GM21367 (cell line): ENCODE data around the gene MCF2L.
"Not testable (repeated sequence)": the region's sequence is repeated elsewhere in the genome, so short reads cannot be mapped to it uniquely, and the experiment has no call there.

ENCODE experiments used
- ATAC-seq: cut with Tn5 transposase; IDR thresholded peaks from one replicate; pipeline ENCODE4 v1.9.1; 2021; ENCODE audit not compliant: unreplicated experiment

MCF2L gene

GRCh38 chr13:113109151-113110047 is 140.4 kb downstream of the MCF2L start:
- ATAC-seq: no peak

- ATAC-seq: no peak
Measured at GRCh38 chr13:113110048-113110851, 141.2 kb downstream of the MCF2L start.

GRCh38 chr13:113110852-113111315 is 141.9 kb downstream of the MCF2L start:
- no peak for ATAC-seq

DNA sequence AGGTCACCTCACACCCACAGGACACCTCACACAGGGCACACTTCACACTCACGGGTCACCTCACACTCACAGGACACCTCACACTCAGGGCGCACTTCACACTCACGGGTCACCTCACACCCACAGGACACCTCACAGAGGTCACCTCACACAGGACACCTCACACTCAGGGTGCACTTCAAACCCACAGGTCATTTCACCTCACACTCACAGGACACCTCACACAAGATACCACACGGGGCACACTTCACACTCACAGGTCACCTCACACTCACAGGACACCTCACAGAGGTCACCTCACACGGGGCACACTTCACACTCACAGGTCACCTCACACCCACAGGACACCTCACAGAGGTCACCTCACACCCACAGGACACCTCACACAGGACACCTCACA is 142.8 kb downstream of the MCF2L start:
- ATAC-seq: not testable (repeated sequence)

- not testable (repeated sequence) for ATAC-seq
Measured at GRCh38 chr13:113112475-113112874, 143.5 kb downstream of the MCF2L start.

GRCh38 chr13:113112893-113113845 is 144.2 kb downstream of the MCF2L start:
- no peak for ATAC-seq

GRCh38 chr13:113113846-113114271 is 144.8 kb downstream of the MCF2L start:
- no peak for ATAC-seq

GRCh38 chr13:113114511-113115362 is 145.7 kb downstream of the MCF2L start:
- no peak for ATAC-seq

DNA sequence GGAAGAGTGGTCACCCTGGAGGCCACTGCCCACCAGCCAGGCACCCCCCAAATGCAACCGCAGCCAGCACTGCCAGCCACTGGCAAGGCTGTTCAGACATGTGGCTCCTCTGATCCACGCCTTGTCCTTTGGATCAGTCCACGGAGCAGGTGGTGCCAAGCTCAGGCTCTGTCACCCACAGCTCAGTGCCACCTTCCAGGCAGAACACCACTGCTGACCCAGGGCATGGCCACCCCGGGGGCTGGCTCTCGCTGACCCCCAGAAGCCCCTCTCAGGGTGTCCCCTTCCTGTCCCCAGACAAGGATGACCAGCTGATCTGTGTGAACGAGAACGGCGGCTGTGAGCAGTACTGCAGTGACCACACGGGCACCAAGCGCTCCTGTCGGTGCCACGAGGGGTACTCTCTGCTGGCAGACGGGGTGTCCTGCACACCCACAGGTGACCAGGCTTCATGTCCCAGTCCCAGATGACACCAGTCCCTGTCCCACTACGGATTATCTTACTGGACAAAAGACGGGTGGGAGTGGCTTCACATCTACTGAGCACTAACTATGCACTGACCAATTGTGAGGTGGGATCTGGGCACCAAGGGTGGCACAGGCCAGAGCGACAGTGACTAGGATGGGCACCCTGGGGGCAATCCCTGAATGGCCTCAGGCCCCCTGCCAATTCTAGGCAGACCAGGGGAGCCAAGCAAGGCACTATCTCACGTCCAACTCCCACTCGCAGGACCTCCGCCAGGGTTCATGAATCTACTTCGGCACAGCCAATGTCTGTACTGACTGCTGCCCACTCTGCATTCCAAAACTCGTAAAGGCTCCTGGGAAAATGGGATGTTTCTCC is 146.6 kb downstream of the MCF2L start:
- no peak for ATAC-seq

DNA sequence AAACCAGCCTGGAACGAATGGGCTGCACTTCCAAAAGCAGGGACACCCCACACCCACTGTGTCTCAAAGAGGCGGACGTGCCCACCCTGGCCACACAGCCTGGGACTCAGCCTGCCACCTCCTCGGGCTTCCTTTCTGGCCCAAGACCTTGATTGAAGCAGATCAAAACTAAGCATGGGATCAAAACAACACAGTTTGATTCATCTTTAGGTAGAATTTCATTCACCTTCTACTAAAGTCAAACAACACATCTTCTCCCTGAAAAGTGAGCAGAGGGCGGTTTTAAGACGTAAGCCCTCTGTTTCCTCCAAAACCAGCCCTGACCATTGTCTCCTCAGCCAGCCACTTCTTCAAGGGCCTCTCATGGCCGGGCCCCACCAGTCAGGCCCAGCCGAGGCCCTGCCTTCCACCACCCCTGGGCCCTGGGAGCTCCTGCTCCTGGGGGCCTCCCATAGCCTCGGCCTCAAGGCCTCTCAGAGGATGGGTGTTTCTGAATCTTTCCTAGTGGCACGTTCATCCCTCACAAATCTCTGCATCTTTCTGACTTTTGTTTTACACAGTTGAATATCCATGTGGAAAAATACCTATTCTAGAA is 147.3 kb downstream of the MCF2L start:
- ATAC-seq: no peak

GRCh38 chr13:113116871-113117271 is 147.9 kb downstream of the MCF2L start:
- no peak for ATAC-seq

GRCh38 chr13:113117335-113117872 is 148.4 kb downstream of the MCF2L start:
- ATAC-seq: no peak

DNA sequence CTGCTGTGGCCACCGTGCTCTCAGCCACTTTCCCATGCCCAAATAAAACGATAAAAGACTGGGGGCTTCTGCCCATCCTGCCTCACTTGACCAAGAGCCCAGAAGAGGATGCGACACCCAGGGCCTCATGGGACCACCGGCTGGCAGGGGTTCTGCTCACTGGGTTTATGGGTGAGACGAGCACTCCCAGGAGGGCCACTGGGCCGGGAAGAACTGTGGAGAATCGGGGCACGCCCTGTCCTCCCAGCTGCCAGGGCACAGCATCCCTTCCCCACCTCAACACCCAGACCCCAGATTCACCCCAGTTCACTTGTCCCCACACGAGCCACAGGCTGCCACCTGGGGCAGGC is 148.9 kb downstream of the MCF2L start:
- ATAC-seq: no peak

- ATAC-seq: no peak
Measured at GRCh38 chr13:113118261-113119021, 149.4 kb downstream of the MCF2L start.

GRCh38 chr13:113119166-113119821 is 150.3 kb downstream of the MCF2L start:
- ATAC-seq: no peak

- no peak for ATAC-seq
Measured at GRCh38 chr13:113119822-113120189, 150.8 kb downstream of the MCF2L start.
